ENCODE data around the gene DIP2C.
"Not testable (repeated sequence)": the region's sequence is repeated elsewhere in the genome, so short reads cannot be mapped to it uniquely, and the experiment has no call there.

Gene DIP2C

DNA sequence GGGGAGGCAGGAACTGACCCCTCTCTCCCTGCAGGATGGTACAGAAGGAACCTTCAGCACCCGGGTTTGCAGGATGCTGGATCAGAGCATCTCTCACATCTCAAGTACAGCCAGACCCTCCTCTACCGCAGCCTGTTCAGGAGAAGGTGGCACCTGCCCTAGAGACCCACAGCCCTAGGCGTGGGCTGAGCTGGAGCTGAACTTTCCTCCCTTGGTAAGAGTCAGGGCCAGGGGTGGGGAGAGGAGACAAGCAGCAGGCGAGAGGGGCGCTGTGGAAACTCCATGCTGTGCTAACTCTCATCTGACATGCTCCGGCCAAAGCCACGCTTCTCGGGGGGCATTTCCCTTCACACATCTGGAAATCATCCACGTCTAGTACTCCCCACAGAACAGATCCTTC, 154.4 kb downstream of the DIP2C start:
- H3K27ac Mint-ChIP-seq, result no peak overlapping the region
- H3K9me3 Mint-ChIP-seq (ENCODE audit: low read depth), result no peaks in the 10 kb centered on the region
- peaks cover 4% of the 10 kb centered on the region for H3K4me1 Mint-ChIP-seq (ENCODE audit: low read depth)
- H3K4me3 Mint-ChIP-seq, result no peak overlapping the region
- no peaks in the 10 kb centered on the region for H3K36me3 Mint-ChIP-seq
- peaks cover 10% of the 10 kb centered on the region for H3K27me3 Mint-ChIP-seq

DNA sequence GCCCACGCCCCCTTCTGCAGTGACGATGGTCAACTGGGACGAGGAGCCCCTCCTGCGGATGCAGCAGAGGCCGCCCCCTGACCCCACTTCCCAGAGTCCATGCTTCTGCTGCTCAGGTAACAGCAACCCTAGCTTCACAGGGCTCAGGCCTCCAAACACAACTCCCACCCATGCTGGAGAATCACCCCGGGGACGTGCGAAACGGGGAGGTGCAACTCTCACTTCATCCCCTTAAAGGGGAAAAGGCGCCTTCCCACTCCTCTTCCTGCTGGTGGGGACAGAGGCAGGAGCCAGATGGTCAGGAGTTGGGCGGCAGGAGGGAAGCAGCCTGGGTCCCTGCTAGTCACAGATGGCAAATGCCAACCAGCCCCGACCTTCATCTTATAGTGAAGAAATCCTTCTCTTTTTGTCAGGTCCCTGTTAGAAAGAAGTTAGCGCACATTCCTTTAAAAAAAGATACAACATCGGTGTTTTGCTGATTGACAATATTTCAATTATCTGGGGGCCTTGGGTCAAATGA, 155.4 kb downstream of the DIP2C start:
- Mint-ChIP-seq H3K9me3 (ENCODE audit: low read depth) (no peaks in the 10 kb centered on the region), H3K27me3 (peaks cover 6% of the 10 kb centered on the region), H3K4me3 (no peak overlapping the region), H3K27ac (no peak overlapping the region), H3K4me1 (ENCODE audit: low read depth) (no peaks in the 10 kb centered on the region), H3K36me3 (no peaks in the 10 kb centered on the region)

DNA sequence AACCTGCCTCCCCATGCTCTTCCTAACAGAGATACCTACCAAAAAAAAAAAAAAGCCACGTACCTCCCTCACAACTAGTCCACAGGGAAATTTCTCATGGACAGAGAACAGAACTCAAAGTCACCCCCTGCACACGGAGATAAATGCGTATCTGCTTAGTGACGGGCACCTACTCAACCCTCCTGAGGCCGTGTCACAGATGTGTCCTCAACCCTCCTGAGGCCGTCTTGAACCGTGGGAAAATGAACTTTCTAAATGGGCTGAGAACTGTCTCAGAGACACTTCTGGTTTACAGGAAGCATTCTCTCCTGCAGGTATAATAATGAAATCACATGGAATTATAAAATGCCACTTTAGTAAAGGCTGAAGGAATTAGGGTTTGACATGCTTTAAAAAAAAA, 155.9 kb downstream of the DIP2C start:
- Mint-ChIP-seq H3K36me3 (no peaks in the 10 kb centered on the region), H3K27me3 (peaks cover 2% of the 10 kb centered on the region), H3K9me3 (ENCODE audit: low read depth) (no peaks in the 10 kb centered on the region), H3K4me3 (no peak overlapping the region), H3K27ac (no peak overlapping the region), H3K4me1 (ENCODE audit: low read depth) (no peaks in the 10 kb centered on the region)

- Mint-ChIP-seq H3K4me3 (no peak overlapping the region), H3K27ac (no peak overlapping the region), H3K9me3 (ENCODE audit: low read depth) (no peaks in the 10 kb centered on the region), H3K27me3 (peaks cover 2% of the 10 kb centered on the region), H3K4me1 (ENCODE audit: low read depth) (no peaks in the 10 kb centered on the region), H3K36me3 (no peaks in the 10 kb centered on the region)
Observed at GRCh38 chr10:533186-533585, 156.3 kb downstream of the DIP2C start.

- not testable (repeated sequence) for H3K9me3 Mint-ChIP-seq (ENCODE audit: low read depth); H3K27ac Mint-ChIP-seq; H3K27me3 Mint-ChIP-seq; H3K4me1 Mint-ChIP-seq (ENCODE audit: low read depth); H3K4me3 Mint-ChIP-seq; H3K36me3 Mint-ChIP-seq
Observed at GRCh38 chr10:532331-532730, 157.1 kb downstream of the DIP2C start.

DNA sequence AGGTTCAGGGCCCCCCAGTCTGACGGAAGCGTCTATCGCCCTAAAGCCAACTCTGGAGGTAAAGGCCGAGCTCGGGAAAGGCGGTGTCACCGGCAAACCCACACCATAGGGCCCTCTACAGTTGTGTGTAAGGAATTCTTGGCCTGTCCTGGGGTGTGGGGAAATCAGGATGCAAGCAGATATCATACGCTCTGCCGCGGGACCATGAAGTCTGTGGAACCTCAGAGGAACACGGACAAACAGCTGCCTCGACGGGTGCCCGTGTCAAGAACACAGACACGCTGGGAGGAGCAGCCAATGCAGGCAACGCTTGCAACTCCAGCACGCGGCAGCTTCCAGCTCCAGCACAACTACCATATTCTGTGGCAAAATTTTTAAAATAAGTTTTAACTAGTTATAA, 157.9 kb downstream of the DIP2C start:
- Mint-ChIP-seq H3K4me1 (ENCODE audit: low read depth) (no peaks in the 10 kb centered on the region), H3K27ac (no peak overlapping the region), H3K9me3 (ENCODE audit: low read depth) (no peaks in the 10 kb centered on the region), H3K27me3 (peaks cover 2% of the 10 kb centered on the region), H3K4me3 (no peak overlapping the region), H3K36me3 (no peaks in the 10 kb centered on the region)

DNA sequence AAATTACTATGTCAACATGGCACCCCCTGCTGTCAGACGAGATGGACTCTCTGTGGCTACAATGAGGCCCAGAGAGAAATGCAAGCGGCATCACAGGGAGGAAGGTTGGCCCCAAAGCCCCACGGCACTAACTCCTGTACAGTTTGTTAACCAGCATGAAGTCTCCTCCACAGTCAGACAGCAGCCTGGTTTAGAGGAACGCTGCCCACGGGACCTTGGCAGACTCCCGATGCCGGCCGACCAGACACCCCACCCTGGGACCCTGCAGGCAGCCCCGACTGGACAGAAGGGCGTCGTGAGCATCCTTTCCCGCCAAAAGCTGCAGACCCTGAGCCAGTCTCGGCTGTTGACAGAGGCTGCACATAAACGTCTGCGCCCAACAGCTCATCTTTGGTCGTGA, 158.8 kb downstream of the DIP2C start:
- Mint-ChIP-seq H3K4me3 (no peak overlapping the region), H3K27me3 (no peaks in the 10 kb centered on the region), H3K27ac (no peak overlapping the region), H3K4me1 (ENCODE audit: low read depth) (no peaks in the 10 kb centered on the region), H3K9me3 (ENCODE audit: low read depth) (no peaks in the 10 kb centered on the region), H3K36me3 (no peaks in the 10 kb centered on the region)

GRCh38 chr10:529468-530230, 159.8 kb downstream of the DIP2C start:
- H3K9me3 Mint-ChIP-seq (ENCODE audit: low read depth), result no peaks in the 10 kb centered on the region

DNA sequence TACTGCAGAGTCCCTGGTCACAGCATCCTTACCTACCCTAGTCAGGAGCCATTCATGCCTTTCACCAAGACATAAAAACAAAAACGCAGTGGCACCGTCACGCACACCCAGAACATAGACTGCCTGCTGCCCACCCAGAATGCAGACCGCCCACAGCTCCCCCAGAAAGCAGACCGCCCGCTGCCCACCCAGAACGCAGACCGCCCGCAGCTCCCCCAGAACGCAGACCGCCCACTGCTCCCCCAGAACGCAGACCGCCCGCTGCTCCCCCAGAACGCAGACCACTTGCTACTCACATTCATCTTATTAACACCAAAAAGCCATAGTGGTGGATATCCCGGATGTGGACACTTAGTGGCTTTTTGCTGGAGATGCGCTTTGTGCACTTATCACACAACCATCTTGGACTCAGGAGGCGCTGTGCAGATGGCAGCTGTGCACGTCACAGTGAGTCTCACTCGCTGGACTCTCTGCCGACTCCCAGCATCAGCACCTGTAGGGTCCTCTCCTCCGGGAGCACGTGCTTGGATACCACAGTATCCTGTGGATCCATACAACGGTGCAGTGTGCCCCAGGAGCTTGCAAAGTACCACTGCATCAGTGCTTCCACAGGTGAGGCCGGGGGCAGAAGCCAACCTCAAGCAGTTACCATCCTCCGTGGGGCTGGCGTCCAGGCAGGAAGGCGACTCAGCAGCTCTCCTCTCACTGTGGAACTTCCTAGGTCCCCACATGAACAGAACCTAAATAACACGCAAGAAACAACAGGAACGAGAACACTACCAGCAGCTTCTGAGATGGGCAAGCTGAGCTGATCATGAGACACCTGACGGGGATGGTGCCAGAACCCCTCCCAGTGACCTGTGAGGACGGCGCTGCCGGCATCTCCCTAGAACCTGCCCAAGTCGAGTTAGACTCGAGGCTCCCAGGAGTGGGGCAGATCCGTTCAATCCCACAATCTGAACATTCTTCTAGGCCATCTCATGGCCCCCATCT, 161.0 kb downstream of the DIP2C start:
- H3K27ac Mint-ChIP-seq, result no peak overlapping the region
- no peak overlapping the region for H3K4me3 Mint-ChIP-seq

More at GRCh38 chr10:529468-530230, 159.8 kb downstream of the DIP2C start:
- H3K4me3 Mint-ChIP-seq, result no peak overlapping the region
- no peak overlapping the region for H3K27ac Mint-ChIP-seq
- no peaks in the 10 kb centered on the region for H3K27me3 Mint-ChIP-seq
- H3K36me3 Mint-ChIP-seq, result no peaks in the 10 kb centered on the region
- H3K4me1 Mint-ChIP-seq (ENCODE audit: low read depth), result no peaks in the 10 kb centered on the region

DNA sequence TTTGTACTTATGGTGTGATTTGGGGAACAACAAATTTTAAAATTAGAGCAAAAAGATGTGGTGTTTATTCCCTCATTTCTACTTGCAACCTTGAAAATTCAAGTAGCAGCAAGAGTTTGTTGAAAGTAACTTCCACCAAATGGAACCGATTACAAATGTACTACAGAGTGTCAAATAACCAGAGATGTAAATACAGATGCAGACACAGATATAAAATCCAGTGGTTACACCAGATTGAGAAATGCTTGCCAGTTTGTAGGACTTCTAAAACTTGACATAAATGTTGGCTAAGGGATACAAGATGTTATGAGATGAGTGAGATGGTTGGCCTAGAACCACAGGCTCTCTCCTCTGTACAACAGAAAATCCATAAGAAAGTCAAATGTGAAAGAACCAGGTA, 162.1 kb downstream of the DIP2C start:
- no peaks in the 10 kb centered on the region for H3K36me3 Mint-ChIP-seq
- no peaks in the 10 kb centered on the region for H3K4me1 Mint-ChIP-seq (ENCODE audit: low read depth)
- H3K9me3 Mint-ChIP-seq (ENCODE audit: low read depth), result no peaks in the 10 kb centered on the region
- no peaks in the 10 kb centered on the region for H3K27me3 Mint-ChIP-seq
- H3K4me3 Mint-ChIP-seq, result no peak overlapping the region
- no peak overlapping the region for H3K27ac Mint-ChIP-seq

More for the DNA sequence above, 161.0 kb downstream of the DIP2C start:
- Mint-ChIP-seq H3K9me3 (ENCODE audit: low read depth) (no peaks in the 10 kb centered on the region), H3K4me1 (ENCODE audit: low read depth) (no peaks in the 10 kb centered on the region), H3K36me3 (no peaks in the 10 kb centered on the region), H3K27me3 (no peaks in the 10 kb centered on the region)

- H3K9me3 Mint-ChIP-seq (ENCODE audit: low read depth), result no peaks in the 10 kb centered on the region
- no peaks in the 10 kb centered on the region for H3K36me3 Mint-ChIP-seq
Observed at GRCh38 chr10:526651-527312, 162.7 kb downstream of the DIP2C start.

GRCh38 chr10:525565-526315, 163.7 kb downstream of the DIP2C start:
- H3K36me3 Mint-ChIP-seq, result no peaks in the 10 kb centered on the region
- no peak overlapping the region for H3K4me3 Mint-ChIP-seq
- no peaks in the 10 kb centered on the region for H3K9me3 Mint-ChIP-seq (ENCODE audit: low read depth)
- H3K4me1 Mint-ChIP-seq (ENCODE audit: low read depth), result peaks cover 2% of the 10 kb centered on the region
- no peaks in the 10 kb centered on the region for H3K27me3 Mint-ChIP-seq
- H3K27ac Mint-ChIP-seq, result no peak overlapping the region

More at GRCh38 chr10:526651-527312, 162.7 kb downstream of the DIP2C start:
- Mint-ChIP-seq H3K27ac (no peak overlapping the region), H3K4me3 (no peak overlapping the region), H3K27me3 (no peaks in the 10 kb centered on the region), H3K4me1 (ENCODE audit: low read depth) (peaks cover under 1% of the 10 kb centered on the region)

DNA sequence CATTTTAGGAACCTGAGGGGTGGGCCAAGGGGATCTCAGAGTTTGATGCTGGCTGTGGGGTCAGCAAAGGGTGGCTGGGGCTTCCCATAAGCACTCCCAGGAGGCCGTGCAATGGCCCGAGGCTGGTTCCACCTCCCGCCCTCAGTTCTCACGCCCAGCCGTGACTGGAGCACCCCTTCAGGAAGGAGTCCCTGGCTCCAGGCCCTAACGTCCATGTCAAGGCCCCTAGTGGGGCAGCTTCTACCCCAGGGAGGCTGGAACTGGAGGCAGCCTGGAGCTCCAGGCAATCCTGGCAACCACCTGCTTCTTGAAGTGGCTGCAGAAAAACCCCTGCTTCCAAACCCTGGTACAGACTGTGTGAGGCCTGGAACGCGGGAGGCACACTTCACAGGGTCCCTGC, 165.5 kb downstream of the DIP2C start:
- Mint-ChIP-seq H3K27ac (no peak overlapping the region), H3K9me3 (ENCODE audit: low read depth) (no peaks in the 10 kb centered on the region), H3K4me3 (no peak overlapping the region), H3K36me3 (no peaks in the 10 kb centered on the region), H3K27me3 (no peaks in the 10 kb centered on the region), H3K4me1 (ENCODE audit: low read depth) (peaks cover 2% of the 10 kb centered on the region)

- Mint-ChIP-seq H3K9me3 (ENCODE audit: low read depth) (no peaks in the 10 kb centered on the region), H3K4me1 (ENCODE audit: low read depth) (peaks cover 2% of the 10 kb centered on the region), H3K36me3 (no peaks in the 10 kb centered on the region), H3K27me3 (no peaks in the 10 kb centered on the region), H3K27ac (no peak overlapping the region), H3K4me3 (no peak overlapping the region)
Observed at GRCh38 chr10:522350-522749, 167.1 kb downstream of the DIP2C start.
